ENCODE data around the gene PHF5A.

DNA sequence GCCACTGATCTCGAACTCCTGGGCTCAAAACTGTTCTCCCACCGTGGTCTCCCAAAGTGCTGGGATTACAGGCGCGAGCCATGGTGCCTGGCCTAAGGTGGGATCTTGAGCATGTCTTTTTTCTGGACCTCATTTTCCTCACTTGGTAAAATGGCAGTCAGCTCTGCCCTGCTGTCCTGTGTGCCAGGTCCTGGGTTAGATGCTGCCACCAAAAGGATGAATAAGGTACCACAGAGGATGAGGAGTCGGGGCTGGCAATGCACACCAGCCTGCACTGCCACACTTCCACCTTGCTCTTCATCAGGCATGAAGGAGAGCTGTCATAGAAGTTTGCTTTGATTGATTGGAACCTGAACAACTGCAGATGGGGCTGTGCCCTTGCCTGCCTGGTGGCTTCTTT, 32.7 kb upstream of the PHF5A start:
- TF ChIP-seq, protein P1, sequence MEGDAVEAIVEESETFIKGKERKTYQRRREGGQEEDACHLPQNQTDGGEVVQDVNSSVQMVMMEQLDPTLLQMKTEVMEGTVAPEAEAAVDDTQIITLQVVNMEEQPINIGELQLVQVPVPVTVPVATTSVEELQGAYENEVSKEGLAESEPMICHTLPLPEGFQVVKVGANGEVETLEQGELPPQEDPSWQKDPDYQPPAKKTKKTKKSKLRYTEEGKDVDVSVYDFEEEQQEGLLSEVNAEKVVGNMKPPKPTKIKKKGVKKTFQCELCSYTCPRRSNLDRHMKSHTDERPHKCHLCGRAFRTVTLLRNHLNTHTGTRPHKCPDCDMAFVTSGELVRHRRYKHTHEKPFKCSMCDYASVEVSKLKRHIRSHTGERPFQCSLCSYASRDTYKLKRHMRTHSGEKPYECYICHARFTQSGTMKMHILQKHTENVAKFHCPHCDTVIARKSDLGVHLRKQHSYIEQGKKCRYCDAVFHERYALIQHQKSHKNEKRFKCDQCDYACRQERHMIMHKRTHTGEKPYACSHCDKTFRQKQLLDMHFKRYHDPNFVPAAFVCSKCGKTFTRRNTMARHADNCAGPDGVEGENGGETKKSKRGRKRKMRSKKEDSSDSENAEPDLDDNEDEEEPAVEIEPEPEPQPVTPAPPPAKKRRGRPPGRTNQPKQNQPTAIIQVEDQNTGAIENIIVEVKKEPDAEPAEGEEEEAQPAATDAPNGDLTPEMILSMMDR (IDR thresholded peaks at IDR 0.05) = no peak
- no peak for TF ChIP-seq POLR2A (IDR thresholded peaks at IDR 0.05)

Data from ovary (tissue), 3 donors.